Caco-2 (cell line): ENCODE data around the gene MUSTN1. TPM values are rescaled to one million over a fixed set of nuclear protein-coding genes. Genes with fewer than 3 reads are reported as not detected.

Experiments used
- BruUV-seq: library from RNA; stranded (reverse); fragments of 400-500 nt; replicated peaks from 2 replicates; lab custom pipeline; 2021; lab: Mats Ljungman, UMichigan
- CTCF ChIA-PET: fragments of 300-600 bp; sonication (Branson Sonifier 250); formaldehyde crosslinking; loops from one replicate; lab custom pipeline; 2022; ENCODE audit warnings: antibody characterized with exemption; lab: Charles Lee
- POLR2A ChIA-PET: fragments of 300-600 bp; sonication (Branson Sonifier 250); formaldehyde crosslinking; loops from one replicate; lab custom pipeline; 2022; ENCODE audit warnings: antibody characterized with exemption; lab: Charles Lee
- DNase-seq, 2 experiments: peaks; one replicate each; pipeline versions ENCODE4 v3.0.0 to v3.0.0-alpha.2; 2020 to 2022
- H3K27me3 ChIP-seq: replicated peaks from 2 replicates; pipeline ENCODE4 v1.6.0; 2011; ENCODE audit warnings: low read length; ENCODE audit not compliant: control insufficient read depth, insufficient read depth
- H3K36me3 ChIP-seq: 2 replicates; pipeline ENCODE4 v1.5.1; 2011; ENCODE audit warnings: low read length; ENCODE audit not compliant: control insufficient read depth, insufficient read depth
- H3K4me1 ChIP-seq: fragments of 250-450 bp; sonication (Bioruptor Pico); 2 replicates; pipeline ENCODE4 v1.5.1; 2020; ENCODE audit warnings: mild to moderate bottlenecking
- H3K4me3 ChIP-seq: 2 replicates; pipeline ENCODE4 v1.5.1; 2011; ENCODE audit warnings: low read depth, mild to moderate bottlenecking, control low read depth, low read length
- H3K9me3 ChIP-seq: fragments of 250-450 bp; sonication (Bioruptor Pico); 2 replicates; pipeline ENCODE4 v1.5.1; 2020; ENCODE audit warnings: mild to moderate bottlenecking, moderate library complexity
- H3K27ac Mint-ChIP-seq: one replicate; pipeline ENCODE4 v1.8.0; 2022; ENCODE audit warnings: mixed read lengths; ENCODE audit not compliant: unreplicated experiment
- H3K27me3 Mint-ChIP-seq: one replicate; pipeline ENCODE4 v1.8.0; 2022; ENCODE audit warnings: mixed read lengths; ENCODE audit not compliant: insufficient read depth, unreplicated experiment
- H3K36me3 Mint-ChIP-seq: one replicate; pipeline ENCODE4 v1.8.0; 2022; ENCODE audit warnings: mild to moderate bottlenecking, mixed read lengths; ENCODE audit not compliant: insufficient read depth, unreplicated experiment
- H3K4me1 Mint-ChIP-seq: one replicate; pipeline ENCODE4 v1.8.0; 2022; ENCODE audit warnings: low read depth, mixed read lengths; ENCODE audit not compliant: unreplicated experiment
- H3K4me3 Mint-ChIP-seq: one replicate; pipeline ENCODE4 v1.8.0; 2022; ENCODE audit warnings: mild to moderate bottlenecking, moderate library complexity, mixed read lengths; ENCODE audit not compliant: unreplicated experiment
- H3K9me3 Mint-ChIP-seq: one replicate; pipeline ENCODE4 v1.8.0; 2022; ENCODE audit warnings: mixed read lengths; ENCODE audit not compliant: unreplicated experiment
- CTCF ChIP-seq, 2 experiments: fragments of 200-600 bp in 1 of 2; IDR thresholded peaks; 1 replicate in 1 of 2; 2 replicates in 1 of 2; pipeline versions ENCODE4 v1.5.1 to v1.8.0; 2011 to 2022; ENCODE audit warnings: antibody characterized with exemption in 1 of 2, control low read depth in 1 of 2, inconsistent platforms in 1 of 2, low read depth in 1 of 2, low read length in 1 of 2, mild to moderate bottlenecking in 1 of 2, moderate library complexity in 1 of 2; ENCODE audit not compliant: insufficient read depth in 1 of 2, severe bottlenecking in 1 of 2, unreplicated experiment in 1 of 2
- intact Hi-C: fragments of 100-400 bp; cut with micrococcal nuclease; formaldehyde crosslinking; loops from one replicate; pipeline ENCODE4 v1.10.0; 2022; ENCODE audit not compliant: unreplicated experiment
- total RNA-seq: library from RNA; stranded (reverse); gene quantifications from 2 replicates; pipeline ENCODE4 v1.2.3, GENCODE V29; 2022

The MUSTN1 gene
- total RNA-seq, 1 experiment from 2014 or later, result 1.8 TPM

- H3K27me3 Mint-ChIP-seq, result no peaks in the 10 kb centered on the region
- no peaks in the 10 kb centered on the region for H3K4me1 Mint-ChIP-seq
- Histone ChIP-seq H3K4me1 (no peaks in the 10 kb centered on the region), H3K27me3 (no peaks in the 10 kb centered on the region), H3K4me3 (no peak overlapping the region), H3K36me3 (no peaks in the 10 kb centered on the region), H3K9me3 (no peaks in the 10 kb centered on the region)
- no peak for TF ChIP-seq CTCF (IDR thresholded peaks at IDR 0.05; ENCODE audit: insufficient read depth in 1 of 2, low read depth in 1 of 2, low read length in 1 of 2, severe bottlenecking in 1 of 2, unreplicated experiment in 1 of 2)
- H3K27ac Mint-ChIP-seq, result no peak overlapping the region
- ChIA-PET POLR2A (no interaction called here), CTCF (no interaction called here)
- BruUV-seq, result no TSS peak
- H3K9me3 Mint-ChIP-seq, result no peaks in the 10 kb centered on the region
- H3K36me3 Mint-ChIP-seq, result no peaks in the 10 kb centered on the region
- intact Hi-C loops, result no loop called here
- no peak overlapping the region for H3K4me3 Mint-ChIP-seq
- no peak for DNase-seq
Measured at GRCh38 chr3:52791366-52791765, 43.5 kb downstream of the MUSTN1 start.

GRCh38 chr3:52790741-52791140 is 44.1 kb downstream of the MUSTN1 start:
- Mint-ChIP-seq H3K4me1 (no peaks in the 10 kb centered on the region), H3K36me3 (no peaks in the 10 kb centered on the region), H3K9me3 (no peaks in the 10 kb centered on the region), H3K4me3 (no peak overlapping the region), H3K27ac (no peak overlapping the region), H3K27me3 (no peaks in the 10 kb centered on the region)
- no peak for DNase-seq
- Histone ChIP-seq H3K4me3 (no peak overlapping the region), H3K27me3 (no peaks in the 10 kb centered on the region), H3K9me3 (no peaks in the 10 kb centered on the region), H3K4me1 (no peaks in the 10 kb centered on the region), H3K36me3 (no peaks in the 10 kb centered on the region)
- ChIA-PET POLR2A (no interaction called here), CTCF (no interaction called here)
- BruUV-seq, result no TSS peak
- TF ChIP-seq CTCF (IDR thresholded peaks at IDR 0.05; ENCODE audit: insufficient read depth in 1 of 2, low read depth in 1 of 2, low read length in 1 of 2, severe bottlenecking in 1 of 2, unreplicated experiment in 1 of 2), result no peak
- intact Hi-C loops, result no loop called here

GRCh38 chr3:52790337-52790736 is 44.5 kb downstream of the MUSTN1 start:
- H3K27me3 ChIP-seq, result no peaks in the 10 kb centered on the region
- Mint-ChIP-seq H3K4me3 (no peak overlapping the region), H3K27ac (no peak overlapping the region), H3K9me3 (no peaks in the 10 kb centered on the region), H3K4me1 (no peaks in the 10 kb centered on the region), H3K27me3 (no peaks in the 10 kb centered on the region), H3K36me3 (no peaks in the 10 kb centered on the region)
- H3K9me3 ChIP-seq, result no peaks in the 10 kb centered on the region
- intact Hi-C loops, result no loop called here
- no peaks in the 10 kb centered on the region for H3K36me3 ChIP-seq
- ChIA-PET POLR2A (no interaction called here), CTCF (no interaction called here)
- H3K4me3 ChIP-seq, result no peak overlapping the region
- no TSS peak for BruUV-seq
- no peaks in the 10 kb centered on the region for H3K4me1 ChIP-seq
- DNase-seq, result no peak
- TF ChIP-seq CTCF (IDR thresholded peaks at IDR 0.05; ENCODE audit: insufficient read depth in 1 of 2, low read depth in 1 of 2, low read length in 1 of 2, severe bottlenecking in 1 of 2, unreplicated experiment in 1 of 2), result no peak
